Tibial artery (tissue), 4 donors: ENCODE data around the gene RAB27B.

Source experiments
- DNase-seq, 2 donors: peaks; one replicate each; pipeline ENCODE4 v3.0.0-alpha.2; 2019
- H3K27ac ChIP-seq, 2 donors: fragments of 200-600 bp; sonication (generic) in 1 of 2; 1 replicate in 1 of 2; 2 replicates in 1 of 2; pipeline ENCODE4 v1.5.1; 2018 to 2019; ENCODE audit warnings: mild to moderate bottlenecking in 1 of 2
- H3K27me3 ChIP-seq, 2 donors: fragments of 200-600 bp; sonication (generic) in 1 of 2; one replicate each; pipeline versions ENCODE4 v1.5.1 to v1.6.0; 2016 to 2019
- H3K36me3 ChIP-seq, 3 donors: fragments of 200-600 bp; sonication (generic) in 2 of 3; one replicate each; pipeline ENCODE4 v1.5.1; 2016 to 2019; ENCODE audit warnings: mild to moderate bottlenecking in 2 of 3
- H3K4me1 ChIP-seq, 4 donors: fragments of 200-600 bp; sonication (generic) in 2 of 4; 1 replicate in 3 of 4; 2 replicates in 1 of 4; pipeline ENCODE4 v1.5.1; 2016 to 2019
- H3K4me3 ChIP-seq, 2 donors: fragments of 200-600 bp; sonication (generic) in 1 of 2; 1 replicate in 1 of 2; 2 replicates in 1 of 2; pipeline ENCODE4 v1.5.1; 2018 to 2019; ENCODE audit warnings: mild to moderate bottlenecking in 2 of 2
- H3K9me3 ChIP-seq, 3 donors: fragments of 200-600 bp; sonication (generic) in 1 of 3; one replicate each; pipeline ENCODE4 v1.5.1; 2016 to 2019
- CTCF ChIP-seq, 2 experiments: fragments of 200-600 bp in 1 of 2; fragments of 450-650 bp in 1 of 2; IDR thresholded peaks; one replicate each; pipeline ENCODE4 v1.5.1; 2017 to 2019; ENCODE audit warnings: antibody characterized with exemption in 2 of 2, mild to moderate bottlenecking in 1 of 2, moderate library complexity in 1 of 2
- intact Hi-C: fragments of 100-400 bp; cut with DNase I; formaldehyde crosslinking; loops from one replicate; pipeline ENCODE4 v1.15.0; 2023; ENCODE audit warnings: low total_unique reads

The RAB27B gene

GRCh38 chr18:54916507-54916906 lies 88.2 kb downstream of the RAB27B start:
- H3K27me3 ChIP-seq = no peaks in the 10 kb centered on the region
- DNase-seq = no peak
- no peaks in the 10 kb centered on the region for H3K36me3 ChIP-seq
- H3K4me3 ChIP-seq = no peak overlapping the region
- no peak for TF ChIP-seq CTCF (IDR thresholded peaks at IDR 0.05)
- intact Hi-C loops = no loop called here
- no peaks in the 10 kb centered on the region for H3K9me3 ChIP-seq
- no peaks in the 10 kb centered on the region for H3K4me1 ChIP-seq
- H3K27ac ChIP-seq = no peak overlapping the region

DNA sequence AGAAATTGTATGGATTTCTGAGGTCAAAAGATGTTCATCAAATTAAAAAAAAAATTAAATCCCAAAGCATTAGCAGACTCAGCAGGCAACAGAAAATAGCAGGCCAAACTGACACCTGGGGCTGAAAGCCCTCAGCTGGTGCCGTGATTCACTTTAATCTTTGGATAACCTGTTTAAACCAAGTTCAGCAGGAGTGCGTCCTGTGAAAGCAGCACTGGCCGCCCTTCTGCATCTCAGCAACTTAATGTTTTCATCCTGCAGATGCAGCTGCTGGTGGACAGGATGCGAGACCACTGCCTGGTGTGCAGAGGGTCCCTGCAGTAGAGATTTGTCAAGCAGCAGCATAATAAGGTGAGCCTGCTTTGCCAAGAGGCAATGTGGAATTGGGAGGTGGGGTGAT lies 89.8 kb downstream of the RAB27B start:
- TF ChIP-seq CTCF (IDR thresholded peaks at IDR 0.05) = no peak

GRCh38 chr18:54919412-54919811 lies 91.1 kb downstream of the RAB27B start:
- intact Hi-C loops = no loop called here
- Histone ChIP-seq H3K27me3 (no peaks in the 10 kb centered on the region), H3K27ac (no peak overlapping the region), H3K4me1 (no peaks in the 10 kb centered on the region), H3K4me3 (no peak overlapping the region), H3K36me3 (no peaks in the 10 kb centered on the region), H3K9me3 (no peaks in the 10 kb centered on the region)
- DNase-seq = no peak
- TF ChIP-seq CTCF (IDR thresholded peaks at IDR 0.05) = no peak

More for the DNA sequence above, 89.8 kb downstream of the RAB27B start:
- no peaks in the 10 kb centered on the region for H3K27me3 ChIP-seq
- H3K4me1 ChIP-seq = no peaks in the 10 kb centered on the region
- no peaks in the 10 kb centered on the region for H3K36me3 ChIP-seq
- DNase-seq = no peak
- intact Hi-C loops = no loop called here
- no peak overlapping the region for H3K27ac ChIP-seq
- H3K9me3 ChIP-seq = no peaks in the 10 kb centered on the region
- no peak overlapping the region for H3K4me3 ChIP-seq

- Histone ChIP-seq H3K4me1 (no peaks in the 10 kb centered on the region), H3K27ac (no peak overlapping the region), H3K4me3 (no peak overlapping the region), H3K27me3 (no peaks in the 10 kb centered on the region), H3K9me3 (no peaks in the 10 kb centered on the region), H3K36me3 (no peaks in the 10 kb centered on the region)
- intact Hi-C loops = no loop called here
- DNase-seq = no peak
- TF ChIP-seq CTCF (IDR thresholded peaks at IDR 0.05) = no peak
These were observed 95.2 kb downstream of the RAB27B start for GRCh38 chr18:54923339-54923956.

DNA sequence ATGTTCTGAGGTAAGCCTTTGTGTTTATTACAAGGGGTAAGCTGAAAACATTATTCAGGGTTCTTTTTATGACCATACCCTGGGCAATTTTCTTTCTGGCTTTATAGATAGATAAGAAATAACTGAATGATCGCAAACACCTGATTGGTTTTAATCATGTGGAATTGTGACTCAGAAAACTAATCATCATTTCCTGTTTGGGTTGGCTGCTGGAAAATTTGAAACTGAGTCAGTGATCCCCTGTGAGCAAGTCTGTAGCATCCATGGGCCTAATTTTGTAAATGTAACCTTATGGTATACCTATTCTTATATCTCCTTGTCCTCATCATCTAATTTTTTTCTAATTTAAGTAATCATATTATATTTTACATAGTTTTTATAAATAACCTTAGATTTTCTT lies 96.7 kb downstream of the RAB27B start:
- Histone ChIP-seq H3K27ac (no peak overlapping the region), H3K4me3 (no peak overlapping the region), H3K27me3 (no peaks in the 10 kb centered on the region), H3K36me3 (no peaks in the 10 kb centered on the region), H3K4me1 (no peaks in the 10 kb centered on the region), H3K9me3 (no peaks in the 10 kb centered on the region)
- no peak for TF ChIP-seq CTCF (IDR thresholded peaks at IDR 0.05)
- DNase-seq = no peak
- intact Hi-C loops = no loop called here
